Transverse colon (tissue), 4 donors: ENCODE data around the gene THBS1. TPM values are rescaled to one million over a fixed set of nuclear protein-coding genes. Genes with fewer than 3 reads are reported as not detected.

Source experiments
- DNase-seq: peaks from one replicate; pipeline ENCODE4 v3.0.0-alpha.2; 2019
- H3K27ac ChIP-seq, 4 donors: fragments of 200-600 bp; sonication (generic); 2 replicates each; pipeline ENCODE4 v1.5.1; 2016 to 2018; ENCODE audit warnings: inconsistent platforms in 4 of 4
- H3K27me3 ChIP-seq: fragments of 200-600 bp; sonication (generic); 2 replicates; pipeline ENCODE4 v1.5.1; 2017; ENCODE audit warnings: inconsistent platforms
- H3K36me3 ChIP-seq, 4 donors: fragments of 200-600 bp; sonication (generic); 2 replicates each; pipeline ENCODE4 v1.5.1; 2017 to 2019; ENCODE audit warnings: inconsistent platforms in 4 of 4
- H3K4me1 ChIP-seq, 4 donors: fragments of 200-600 bp; sonication (generic); 2 replicates each; pipeline ENCODE4 v1.5.1; 2017 to 2020; ENCODE audit warnings: inconsistent platforms in 4 of 4
- H3K4me3 ChIP-seq, 4 donors: fragments of 200-600 bp; sonication (generic); 1 replicate in 1 of 4; 2 replicates in 3 of 4; pipeline versions ENCODE4 v1.5.1 to v1.6.1; 2017 to 2019; ENCODE audit warnings: inconsistent platforms in 4 of 4
- H3K9me3 ChIP-seq, 2 donors: fragments of 200-600 bp; sonication (generic); 2 replicates each; pipeline ENCODE4 v1.5.1; 2017 to 2019; ENCODE audit warnings: inconsistent platforms in 2 of 2
- CTCF ChIP-seq, 5 experiments: fragments of 200-600 bp in 3 of 5; fragments of 450-650 bp in 2 of 5; sonication (generic) in 3 of 5; IDR thresholded peaks; 1 replicate in 2 of 5; 2 replicates in 3 of 5; pipeline ENCODE4 v1.5.1; 2016 to 2017; ENCODE audit warnings: antibody characterized with exemption in 5 of 5, inconsistent platforms in 3 of 5, mild to moderate bottlenecking in 2 of 5, moderate library complexity in 1 of 5
- EP300 ChIP-seq: sonication (generic); formaldehyde crosslinking; IDR thresholded peaks from one replicate; pipeline ENCODE4 v1.6.1; 2017; ENCODE audit warnings: antibody characterized with exemption, low read depth
- POLR2A ChIP-seq: fragments of 450-650 bp; IDR thresholded peaks from one replicate; pipeline ENCODE4 v1.6.1; 2016; ENCODE audit warnings: antibody characterized with exemption, mild to moderate bottlenecking, moderate library complexity
- POLR2AphosphoS5 ChIP-seq, 3 donors: sonication (generic); formaldehyde crosslinking; IDR thresholded peaks; one replicate each; pipeline ENCODE4 v1.6.1; 2016; ENCODE audit warnings: antibody characterized with exemption in 3 of 3
- WGBS, 2 donors: methylation state at CpG; one replicate each; pipeline ENCODE4 v1.1.5; 2018; ENCODE audit warnings: low coverage in 1 of 2; 5-methylcytosine and 5-hydroxymethylcytosine counted together
- in situ Hi-C, 4 donors: fragments of 200-750 bp; cut with MboI; loops; one replicate each; pipeline versions ENCODE4 v1.15.0 to v1.15.1; 2017; ENCODE audit warnings: low sequenced_read_pairs in 3 of 4, low pct_ligation_motif_present in 1 of 4, low pct_unique_long_range_greater_than_20kb in 1 of 4
- intact Hi-C: fragments of 100-400 bp; cut with DNase I; formaldehyde crosslinking; loops from one replicate; pipeline ENCODE4 v1.15.1; 2023; ENCODE audit warnings: low total_unique reads
- total RNA-seq, 4 donors: library from RNA; depleted of rRNA; stranded (reverse); fragments of >200 nt; gene quantifications; one replicate each; pipeline ENCODE4 v1.1.0, GENCODE V29; 2016

The THBS1 gene
- total RNA-seq, 4 donors from 2014 or later = 197 to 753 (median 410) TPM

DNA sequence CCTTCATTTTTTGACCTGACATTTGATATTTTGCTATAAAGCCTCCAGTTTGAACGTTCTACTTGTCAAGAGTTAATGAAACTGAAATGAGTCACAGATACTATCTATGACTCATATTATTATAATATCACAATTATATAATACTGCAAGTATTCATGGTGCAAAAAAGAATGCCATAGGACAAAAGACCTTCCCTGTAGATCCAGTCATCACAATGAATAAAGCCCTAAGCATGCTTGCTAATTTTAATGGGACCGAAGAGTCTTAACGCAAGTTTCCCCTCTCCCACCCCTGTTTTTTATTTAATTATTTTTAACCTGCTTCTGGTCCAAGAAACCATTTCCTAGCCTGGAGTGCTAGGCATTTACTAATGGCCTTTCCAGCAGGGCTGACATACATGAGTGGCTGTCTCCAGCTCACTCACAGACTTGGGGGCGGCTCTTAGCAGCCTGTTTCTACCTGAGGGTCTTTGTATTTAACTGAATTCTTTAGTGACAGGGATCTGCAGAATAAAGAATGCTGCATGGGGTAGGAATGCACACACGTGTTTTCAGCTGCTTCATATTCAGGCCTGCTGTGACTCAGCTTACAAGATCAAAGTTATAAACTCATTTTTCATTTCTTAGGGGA is 61.2 kb downstream of the THBS1 start:
- 45 to 57% methylated on average over 5 of the region's 5 CpGs for WGBS, 2 donors
- H3K36me3 ChIP-seq = no peaks in the 10 kb centered on the region
- no peak overlapping the region for H3K4me3 ChIP-seq
- no peak for DNase-seq
- TF ChIP-seq EP300 (no peak), CTCF (IDR thresholded peaks at IDR 0.05) (no peak), POLR2AphosphoS5 (IDR thresholded peaks at IDR 0.05) (no peak), POLR2A (no peak)
- intact Hi-C loops = no loop called here
- peak overlapping the region; percentile 68 to 81 (median 76) for H3K27ac ChIP-seq
- no peaks in the 10 kb centered on the region for H3K27me3 ChIP-seq
- H3K9me3 ChIP-seq = no peaks in the 10 kb centered on the region
- H3K4me1 ChIP-seq = peaks cover 13 to 74% (median 38%) of the 10 kb centered on the region in 4 donors
- in situ Hi-C loops = no loop called here

- H3K9me3 ChIP-seq = no peaks in the 10 kb centered on the region
- H3K27me3 ChIP-seq = no peaks in the 10 kb centered on the region
- H3K27ac ChIP-seq = peak overlapping the region in 2 of 4 donors; percentile 4 to 81
- peaks cover 13 to 67% (median 37%) of the 10 kb centered on the region in 4 donors for H3K4me1 ChIP-seq
- in situ Hi-C loops (no loop called here), intact Hi-C loops (no loop called here)
- WGBS, 2 donors = 42% methylated on average over 1 of the region's 1 CpG
- no peak overlapping the region for H3K4me3 ChIP-seq
- DNase-seq = no peak
- TF ChIP-seq EP300 (no peak), POLR2A (no peak), CTCF (IDR thresholded peaks at IDR 0.05) (no peak), POLR2AphosphoS5 (IDR thresholded peaks at IDR 0.05) (no peak)
- no peaks in the 10 kb centered on the region for H3K36me3 ChIP-seq
Measured at GRCh38 chr15:39643727-39644126, 62.8 kb downstream of the THBS1 start.

DNA sequence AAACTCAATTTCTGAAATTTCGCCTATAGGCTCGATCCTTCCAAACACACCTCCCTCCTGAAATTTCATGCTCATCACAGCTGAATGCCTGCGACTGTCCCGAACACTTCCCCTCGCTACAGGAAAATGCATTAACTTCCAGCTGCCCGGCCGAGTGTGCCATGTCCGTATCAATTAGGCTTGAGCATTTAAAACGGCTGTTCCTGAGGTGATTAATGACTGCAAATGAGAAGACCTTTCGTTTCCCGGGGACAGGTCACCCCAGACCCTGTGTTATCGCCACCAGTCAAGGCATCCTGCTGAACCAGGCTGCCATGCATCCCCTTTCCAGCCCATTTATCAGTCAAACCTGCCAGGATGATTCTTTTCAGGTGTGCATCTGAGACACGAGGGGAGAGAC is 63.3 kb downstream of the THBS1 start:
- intact Hi-C loops (no loop called here), in situ Hi-C loops (no loop called here)
- Histone ChIP-seq H3K27me3 (no peaks in the 10 kb centered on the region), H3K9me3 (no peaks in the 10 kb centered on the region), H3K36me3 (no peaks in the 10 kb centered on the region), H3K27ac (peak overlapping the region in 1 of 4 donors; percentile 81), H3K4me1 (peaks cover 13 to 63% (median 35%) of the 10 kb centered on the region in 4 donors), H3K4me3 (no peak overlapping the region)
- DNase-seq = no peak
- 88 to 100% methylated on average over 9 to 13 of the region's 13 CpGs for WGBS, 2 donors
- TF ChIP-seq CTCF (IDR thresholded peaks at IDR 0.05) (no peak), EP300 (no peak), POLR2A (no peak), POLR2AphosphoS5 (IDR thresholded peaks at IDR 0.05) (no peak)

GRCh38 chr15:39645138-39645975 is 64.5 kb downstream of the THBS1 start:
- intact Hi-C loops (no loop called here), in situ Hi-C loops (no loop called here)
- Histone ChIP-seq H3K36me3 (no peaks in the 10 kb centered on the region), H3K9me3 (no peaks in the 10 kb centered on the region), H3K4me1 (peaks cover 13 to 51% (median 28%) of the 10 kb centered on the region in 4 donors), H3K4me3 (no peak overlapping the region), H3K27me3 (no peaks in the 10 kb centered on the region), H3K27ac (no peak overlapping the region)
- TF ChIP-seq EP300 (no peak), POLR2AphosphoS5 (IDR thresholded peaks at IDR 0.05) (no peak), POLR2A (no peak), CTCF (IDR thresholded peaks at IDR 0.05) (no peak)
- WGBS, 2 donors = 27 to 91% methylated on average over 2 to 17 of the region's 20 CpGs
- no peak for DNase-seq
